ENCODE results near the gene GGPS1.
"Not testable (repeated sequence)": the region's sequence is repeated elsewhere in the genome, so short reads cannot be mapped to it uniquely, and the experiment has no call there.

Gene GGPS1

DNA sequence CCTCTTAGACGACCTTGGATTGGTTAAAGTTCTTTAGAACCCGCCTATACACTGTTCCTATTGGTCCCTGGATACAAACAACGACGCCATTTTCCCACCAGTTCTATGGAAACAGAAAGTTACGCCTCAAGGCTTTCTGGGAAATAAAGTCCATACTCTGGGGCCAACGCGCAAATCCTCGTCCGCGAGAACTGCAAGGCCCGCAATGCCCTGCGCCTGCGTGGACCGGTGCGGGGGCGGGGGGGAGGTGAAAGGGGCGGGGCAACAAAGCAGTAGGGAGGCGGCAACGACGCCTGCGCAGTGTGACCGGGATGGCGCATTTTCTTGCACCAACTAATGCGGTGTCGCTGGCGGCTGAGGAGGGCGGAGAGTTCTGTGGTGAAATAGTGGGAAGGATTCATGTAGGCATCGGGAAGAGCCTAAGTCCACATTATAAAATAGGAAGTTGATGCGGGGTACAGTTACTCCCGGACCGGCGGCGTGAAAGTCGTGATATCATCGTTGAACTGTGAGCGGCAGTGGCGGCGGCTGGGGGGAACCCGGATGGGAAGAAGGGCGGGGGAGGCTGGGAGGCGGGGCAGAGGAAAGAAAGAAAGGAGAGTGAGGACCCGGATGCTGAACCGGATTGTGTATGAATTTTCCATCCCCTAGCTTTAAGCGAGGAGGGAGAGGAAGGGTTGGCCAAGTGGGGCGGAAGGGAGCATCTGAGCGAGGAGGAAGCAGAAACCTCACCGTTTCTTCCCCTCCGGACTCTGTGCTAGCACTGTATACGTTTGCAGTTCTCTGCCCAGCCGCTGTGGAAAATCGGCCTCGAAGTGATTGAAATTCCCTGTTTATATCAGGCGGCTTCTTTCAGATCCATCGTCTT, at the start of gene GGPS1:
Gene GGPS1, plus strand, starts transcription at position 300 of the 868 bp plus-strand sequence. CDS start 6,695 bp downstream, outside the sequence.
- peak; percentile 99 for DNase-seq (ENCODE audit: low read depth, low spot score)

DNA sequence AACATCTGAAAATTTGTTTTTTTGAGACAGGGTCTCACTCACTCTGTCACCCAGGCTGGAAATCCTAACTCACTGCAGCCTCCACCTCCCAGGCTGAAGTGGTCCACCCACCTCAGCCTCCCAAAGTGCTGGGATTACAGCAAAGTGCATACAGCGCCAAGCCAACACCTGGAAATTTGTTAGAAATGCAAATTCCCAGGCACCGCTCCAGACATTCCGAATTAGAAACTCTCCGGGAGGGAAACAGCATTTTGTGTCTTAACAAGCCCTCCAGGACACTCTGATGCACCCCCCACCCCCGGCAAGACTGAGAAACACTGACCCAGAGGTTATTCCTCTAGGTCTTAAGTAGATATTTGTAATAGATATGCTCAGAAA, 49.5 kb upstream of the GGPS1 start:
- no peak for DNase-seq (ENCODE audit: low read depth, low spot score)

DNA sequence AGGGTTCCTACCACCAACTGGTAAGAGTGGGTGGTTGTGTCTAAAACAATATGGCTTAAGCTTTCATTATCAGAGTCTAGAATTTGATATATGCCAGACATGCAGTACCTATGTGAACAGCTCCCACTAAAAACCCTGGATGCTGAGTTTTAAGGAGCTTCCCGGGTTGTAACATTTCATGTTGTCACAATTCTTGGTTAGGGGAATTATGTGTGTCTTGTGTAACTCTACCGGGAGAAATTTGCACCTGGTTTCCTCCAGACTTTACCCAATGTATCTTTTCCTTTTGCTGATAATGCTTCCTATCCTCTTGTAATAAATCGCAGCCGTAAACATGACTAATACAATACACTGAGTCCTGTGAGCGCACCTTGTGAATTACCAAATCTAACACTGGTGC, 48.7 kb upstream of the GGPS1 start:
- no peak for DNase-seq (ENCODE audit: low read depth, low spot score)

DNA sequence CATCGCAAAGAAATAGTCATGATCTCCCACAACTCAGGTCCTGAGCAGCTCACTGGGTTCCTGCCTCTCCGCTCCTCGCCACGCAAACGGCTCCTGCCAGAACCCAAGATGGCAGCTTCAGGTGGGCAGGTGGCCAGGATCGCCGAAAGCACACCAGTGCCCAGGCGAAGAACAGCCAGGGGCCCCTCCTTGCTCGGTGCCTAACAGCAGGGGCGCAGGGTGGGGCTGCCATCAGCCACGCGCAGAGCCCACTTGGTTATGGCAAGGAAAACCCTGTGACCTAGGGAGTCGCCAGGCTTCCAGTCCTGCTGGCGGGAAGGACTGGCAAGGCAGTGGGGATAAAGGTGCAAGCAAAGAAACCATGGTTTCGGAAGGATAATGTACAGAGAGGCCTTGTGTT, 47.9 kb upstream of the GGPS1 start:
- DNase-seq (ENCODE audit: low read depth, low spot score), result no peak

DNA sequence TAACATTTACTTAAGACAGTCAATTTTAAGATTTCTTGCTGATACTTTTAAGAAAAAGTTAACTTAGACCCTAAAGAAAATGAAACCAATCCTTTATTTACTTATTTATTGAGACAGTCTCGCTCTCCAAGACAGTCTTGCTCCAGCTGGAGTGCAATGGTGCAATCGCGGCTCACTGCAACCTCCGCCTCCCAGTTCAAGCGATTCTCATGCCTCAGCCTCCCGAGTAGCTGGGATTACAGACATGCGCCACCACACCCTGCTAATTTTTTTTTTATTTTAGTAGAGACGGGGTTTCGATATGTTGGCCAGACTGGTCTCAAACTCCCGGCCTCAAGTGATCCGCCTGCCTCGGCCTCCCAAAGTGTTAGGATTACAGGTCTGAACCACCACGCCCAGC, 44.7 kb upstream of the GGPS1 start:
- not testable (repeated sequence) for DNase-seq (ENCODE audit: low read depth, low spot score)

DNA sequence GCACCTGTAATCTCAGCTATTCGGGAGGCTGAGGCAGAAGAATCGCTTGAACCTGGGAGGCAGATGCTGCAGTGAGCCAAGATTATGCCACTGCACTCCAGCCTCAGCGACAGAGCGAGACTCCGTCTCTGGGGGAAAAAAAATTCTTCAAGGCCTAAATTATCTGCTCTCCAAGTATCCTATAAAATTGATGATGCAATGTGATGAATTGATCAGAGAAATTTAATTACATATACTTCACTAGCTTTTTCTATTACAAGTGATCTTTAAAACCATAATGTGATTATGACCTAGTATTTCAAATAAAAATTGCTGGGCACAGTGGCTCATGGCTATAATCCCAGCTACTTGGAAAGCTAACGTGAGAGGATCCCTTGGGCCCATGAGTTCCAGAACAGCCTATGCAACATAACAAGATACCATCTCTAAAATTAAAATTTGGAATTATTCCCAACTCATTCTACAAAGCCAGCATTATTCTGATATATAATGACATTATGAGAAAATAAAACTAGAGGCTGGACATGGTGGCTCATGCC, 44.1 kb upstream of the GGPS1 start:
- no peak for DNase-seq (ENCODE audit: low read depth, low spot score)

DNA sequence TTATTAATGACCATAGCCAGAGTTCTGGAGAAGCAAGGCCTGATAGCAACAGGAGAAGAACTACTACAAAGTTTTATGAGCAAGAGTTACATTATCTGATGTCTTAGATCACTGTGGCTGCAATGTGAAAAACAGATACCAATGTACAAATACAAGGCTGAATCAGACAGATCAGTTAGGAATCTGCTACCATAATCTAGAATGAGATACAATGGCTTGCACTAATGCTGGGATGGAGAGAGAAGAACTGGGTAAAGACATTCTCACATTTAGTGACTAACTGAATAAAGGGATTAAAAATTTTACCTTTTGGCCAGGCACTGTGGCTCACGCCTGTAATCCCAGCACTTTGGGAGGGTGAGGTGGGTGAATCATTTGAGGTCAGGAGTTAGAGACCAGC, 41.7 kb upstream of the GGPS1 start:
- no peak for DNase-seq (ENCODE audit: low read depth, low spot score)

DNA sequence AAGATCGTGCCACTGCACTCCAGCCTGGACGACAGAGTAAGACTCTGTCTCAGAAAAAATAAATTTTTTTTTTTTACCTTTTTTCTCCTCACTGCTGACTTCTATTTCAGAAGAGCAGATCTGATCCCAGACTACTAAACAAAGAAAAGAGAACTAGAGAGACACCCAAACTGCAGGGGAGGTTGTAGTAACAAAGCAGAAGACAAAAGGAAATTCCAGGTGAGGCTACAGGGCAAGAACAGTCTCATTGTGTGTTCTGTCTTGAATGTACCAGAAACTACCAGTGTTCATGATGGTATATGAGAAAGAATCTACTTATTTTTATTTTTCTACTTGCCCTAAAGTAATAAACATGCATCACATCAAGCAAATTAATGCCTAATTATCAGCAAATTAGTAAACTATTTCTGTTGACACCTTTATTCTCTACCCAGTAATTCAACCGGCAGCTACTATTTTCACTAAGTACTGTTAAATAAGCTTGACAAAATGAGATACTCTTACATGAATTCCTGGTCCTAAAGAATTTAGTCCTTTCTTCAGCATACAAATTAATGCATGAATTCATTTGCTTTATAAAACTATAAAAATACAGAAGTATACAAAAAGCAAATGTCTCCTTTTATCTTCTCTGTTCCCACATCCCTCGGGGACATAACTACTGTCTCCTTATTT, 41.0 kb upstream of the GGPS1 start:
- no peak for DNase-seq (ENCODE audit: low read depth, low spot score)

DNA sequence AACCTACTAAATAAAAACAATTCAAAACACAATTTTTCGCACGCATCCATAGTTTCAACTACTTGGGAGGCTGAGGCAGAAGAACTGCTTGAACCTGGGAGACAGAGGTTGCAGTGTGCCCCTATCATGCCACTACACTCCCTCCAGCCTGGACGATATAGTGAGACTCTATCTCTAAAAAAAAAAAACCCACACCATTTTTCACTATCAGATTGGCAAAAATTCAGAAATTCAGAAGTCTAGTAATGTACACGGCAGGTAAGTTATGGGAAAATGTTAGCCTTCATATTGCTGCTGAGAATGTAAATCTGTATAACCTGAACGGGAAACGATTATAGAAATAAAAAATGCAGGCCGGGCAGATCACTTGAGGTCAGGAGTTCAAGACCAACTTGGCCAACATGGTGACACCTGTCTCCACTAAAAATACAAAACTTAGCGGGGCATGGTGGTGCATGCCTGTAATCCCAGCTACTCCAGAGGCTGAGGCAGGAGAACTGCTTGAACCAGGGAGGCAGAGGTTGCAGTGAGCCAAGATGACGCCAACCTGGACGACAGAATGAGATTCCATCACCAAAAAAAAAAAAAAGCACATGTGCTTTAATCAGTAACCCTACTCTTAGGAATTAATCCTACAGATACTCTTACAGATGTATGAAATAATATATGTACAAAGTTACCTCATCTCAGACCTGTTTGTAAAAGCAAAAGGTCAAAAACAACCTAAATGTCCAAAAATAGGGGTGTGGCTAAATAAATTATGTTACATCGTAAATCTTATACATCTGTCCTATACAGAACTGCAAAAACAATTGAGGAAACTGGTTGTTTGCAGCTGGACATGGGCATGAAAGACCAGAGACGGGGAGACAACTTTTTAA, 38.3 kb upstream of the GGPS1 start:
- no peak for DNase-seq (ENCODE audit: low read depth, low spot score)

DNA sequence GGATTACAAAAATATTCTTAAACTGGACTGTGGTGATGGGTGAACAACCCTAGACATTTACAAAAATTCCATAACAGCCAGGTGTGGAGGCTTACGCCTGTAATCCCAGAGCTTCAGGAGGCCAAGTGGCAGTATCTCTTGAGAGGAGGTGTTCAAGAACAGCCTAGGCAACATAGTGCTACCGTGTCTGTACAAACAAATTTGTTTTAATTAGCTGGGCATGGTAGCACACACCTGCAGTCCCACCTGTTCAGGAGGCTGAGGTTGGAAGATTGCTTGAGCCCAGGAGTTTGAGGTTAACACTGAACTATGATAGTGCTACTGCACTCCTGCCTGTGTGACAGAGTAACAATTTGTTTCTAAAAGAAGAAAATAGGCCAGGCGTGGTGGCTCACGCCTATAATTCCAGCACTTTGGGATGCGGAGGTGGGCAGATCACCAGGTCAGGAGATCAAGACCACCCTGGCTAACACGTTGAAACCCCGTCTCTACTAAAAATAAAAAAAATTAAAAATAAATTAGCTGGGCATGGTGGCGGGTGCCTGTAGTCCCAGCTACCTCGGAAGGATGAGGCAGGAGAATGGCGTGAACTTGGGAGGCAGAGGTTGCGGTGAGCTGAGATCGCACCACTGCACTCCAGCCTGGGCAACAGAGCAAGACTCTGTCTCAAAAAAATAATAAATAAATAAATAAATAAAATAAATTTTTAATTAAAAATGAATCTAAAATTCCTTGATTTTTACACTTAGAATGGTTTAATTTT, 37.4 kb upstream of the GGPS1 start:
- no peak for DNase-seq (ENCODE audit: low read depth, low spot score)

DNA sequence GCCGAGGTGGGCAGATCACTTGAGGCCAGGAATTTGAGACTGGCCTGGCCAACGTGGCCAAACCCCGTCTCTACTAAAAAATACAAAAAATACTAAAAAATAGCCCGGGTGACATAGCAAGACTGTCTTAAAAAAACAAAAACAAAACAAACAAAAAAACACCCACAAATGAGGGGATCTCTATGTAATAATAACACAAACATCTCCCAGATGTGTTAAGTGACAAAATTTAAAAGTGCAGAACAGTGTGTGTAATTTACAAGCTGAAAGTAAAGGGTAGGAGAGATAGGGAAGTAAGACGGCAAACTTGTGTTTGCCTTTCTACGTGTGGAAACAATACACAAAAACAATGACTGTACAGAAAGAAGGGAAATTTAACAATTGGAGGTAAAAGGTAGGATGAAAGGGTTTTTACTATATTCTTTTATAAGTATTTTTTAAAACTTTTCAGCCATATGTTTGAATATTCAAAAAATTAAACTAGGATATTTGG, 36.7 kb upstream of the GGPS1 start:
- no peak for DNase-seq (ENCODE audit: low read depth, low spot score)

DNA sequence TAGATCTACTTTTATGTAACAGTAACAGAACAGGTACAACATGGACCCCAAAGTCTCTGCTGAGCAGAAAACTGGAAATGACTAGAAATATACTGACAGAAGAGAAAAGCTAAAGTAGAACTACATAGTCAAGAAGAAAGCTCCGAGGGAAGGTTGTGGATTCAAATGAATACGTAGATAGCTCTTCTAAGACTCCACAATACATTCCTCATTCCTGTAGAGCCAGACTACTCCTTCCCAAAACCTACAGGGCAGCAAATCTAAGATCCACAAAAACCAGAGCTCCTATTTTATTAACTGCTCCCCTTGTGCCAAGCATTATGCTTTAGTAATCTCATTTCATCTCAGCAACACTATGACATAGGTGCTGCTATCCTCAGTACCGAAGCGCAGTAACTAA, 35.6 kb upstream of the GGPS1 start:
- DNase-seq (ENCODE audit: low read depth, low spot score), result no peak

DNA sequence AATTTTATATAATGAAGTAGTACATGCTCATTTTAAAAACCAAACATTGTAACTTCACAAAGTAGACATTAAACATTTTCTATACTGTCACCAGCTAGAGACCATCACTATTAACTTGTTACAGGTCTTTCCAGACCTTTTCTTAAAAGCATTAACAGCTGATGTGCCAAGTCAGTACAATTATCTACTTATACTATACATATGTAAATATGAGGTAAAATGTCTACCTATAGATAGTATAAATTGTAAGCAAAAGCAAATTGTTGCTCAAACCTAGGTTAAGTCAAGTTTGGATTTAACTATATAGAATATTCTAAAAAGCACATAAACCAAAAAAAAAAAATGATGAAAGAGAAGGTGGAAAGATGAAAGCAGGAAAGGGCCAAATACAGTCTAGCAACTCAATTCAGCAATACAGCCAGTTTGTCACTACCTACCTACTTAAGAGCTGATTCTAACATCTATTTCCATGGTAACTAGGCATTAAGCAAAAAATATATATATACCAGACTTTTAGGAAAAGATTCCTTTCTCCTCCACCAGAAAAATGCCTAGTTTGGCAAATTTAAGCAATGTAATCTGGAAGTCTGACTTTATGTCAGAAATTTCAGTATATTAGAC, 34.9 kb upstream of the GGPS1 start:
- no peak for DNase-seq (ENCODE audit: low read depth, low spot score)

DNA sequence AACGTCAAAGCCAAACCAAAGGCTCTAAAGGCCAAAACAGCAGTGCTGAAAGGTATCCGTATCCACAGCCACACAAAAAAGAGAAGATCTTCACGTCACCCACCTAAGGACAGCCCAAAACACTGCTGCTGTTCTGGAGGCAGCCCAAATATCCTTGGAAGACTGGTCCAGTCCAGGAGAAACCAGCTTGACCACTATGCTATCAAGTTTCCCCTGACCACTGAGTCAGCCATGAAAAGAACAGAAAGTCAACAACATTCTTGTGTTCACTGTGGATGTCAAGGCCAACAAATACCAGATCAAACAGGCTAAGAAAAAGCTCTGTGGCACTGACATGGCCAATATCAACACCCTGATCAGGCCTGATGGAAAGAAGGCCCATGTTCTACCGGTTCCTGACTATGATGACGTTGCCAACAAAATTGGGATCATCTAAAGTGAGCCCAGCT, 32.4 kb upstream of the GGPS1 start:
- DNase-seq (ENCODE audit: low read depth, low spot score), result peak; percentile 91

DNA sequence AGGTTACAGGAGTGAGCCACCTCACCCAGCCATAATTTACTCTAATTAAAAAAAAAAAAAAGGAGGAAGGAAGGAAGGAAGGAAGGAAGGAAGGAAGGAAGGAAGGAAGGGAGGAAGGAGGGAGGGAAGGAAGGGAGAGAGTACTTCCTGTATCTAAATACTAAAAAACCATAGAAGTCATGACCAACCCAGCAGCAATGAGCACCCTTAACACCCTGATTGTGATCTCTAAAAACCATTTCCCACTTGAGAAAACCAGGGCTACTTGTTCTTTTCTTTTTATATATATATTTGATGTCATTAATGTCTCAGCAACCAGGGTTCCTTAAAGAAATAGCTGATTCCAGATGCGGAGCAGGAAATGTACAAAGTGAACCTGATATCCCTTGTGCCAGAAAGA, 31.6 kb upstream of the GGPS1 start:
- no peak for DNase-seq (ENCODE audit: low read depth, low spot score)

DNA sequence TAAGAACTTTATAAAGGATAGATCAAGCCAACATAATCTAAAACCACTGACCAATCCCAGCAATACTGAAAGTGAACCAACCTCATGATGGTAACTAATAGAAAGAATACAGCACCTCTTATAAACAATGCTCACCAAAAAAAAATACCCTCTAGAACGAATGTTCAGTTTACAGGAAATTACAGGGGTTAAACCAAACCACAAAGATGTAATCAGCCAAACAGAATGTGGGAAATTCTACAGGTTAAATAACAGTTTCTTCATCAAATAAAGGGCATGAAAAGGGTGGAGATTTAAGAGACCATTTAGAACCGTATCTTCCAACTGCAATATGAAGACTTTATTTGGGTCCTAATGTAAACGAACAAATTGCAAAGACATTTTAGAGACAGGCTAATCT, 30.8 kb upstream of the GGPS1 start:
- DNase-seq (ENCODE audit: low read depth, low spot score), result peak; percentile 53

DNA sequence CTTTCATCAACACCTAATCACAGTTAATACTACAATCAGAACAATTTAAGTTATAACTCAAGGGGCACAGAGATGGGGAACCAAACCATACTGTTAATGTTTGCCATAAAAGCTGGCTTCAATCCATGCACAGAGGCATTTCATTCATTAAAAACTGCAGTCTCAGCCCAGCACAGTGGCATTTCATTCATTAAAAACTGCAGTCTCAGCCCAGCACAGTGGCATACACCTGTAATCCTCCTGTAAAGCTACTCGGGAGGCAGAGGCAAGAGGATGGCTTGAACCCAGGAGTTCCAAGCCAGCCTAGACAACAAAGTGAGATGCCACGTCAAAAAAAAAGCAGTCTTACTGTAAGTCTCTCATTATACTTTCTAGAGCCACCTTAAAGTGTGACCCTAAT, 29.6 kb upstream of the GGPS1 start:
- DNase-seq (ENCODE audit: low read depth, low spot score), result no peak

DNA sequence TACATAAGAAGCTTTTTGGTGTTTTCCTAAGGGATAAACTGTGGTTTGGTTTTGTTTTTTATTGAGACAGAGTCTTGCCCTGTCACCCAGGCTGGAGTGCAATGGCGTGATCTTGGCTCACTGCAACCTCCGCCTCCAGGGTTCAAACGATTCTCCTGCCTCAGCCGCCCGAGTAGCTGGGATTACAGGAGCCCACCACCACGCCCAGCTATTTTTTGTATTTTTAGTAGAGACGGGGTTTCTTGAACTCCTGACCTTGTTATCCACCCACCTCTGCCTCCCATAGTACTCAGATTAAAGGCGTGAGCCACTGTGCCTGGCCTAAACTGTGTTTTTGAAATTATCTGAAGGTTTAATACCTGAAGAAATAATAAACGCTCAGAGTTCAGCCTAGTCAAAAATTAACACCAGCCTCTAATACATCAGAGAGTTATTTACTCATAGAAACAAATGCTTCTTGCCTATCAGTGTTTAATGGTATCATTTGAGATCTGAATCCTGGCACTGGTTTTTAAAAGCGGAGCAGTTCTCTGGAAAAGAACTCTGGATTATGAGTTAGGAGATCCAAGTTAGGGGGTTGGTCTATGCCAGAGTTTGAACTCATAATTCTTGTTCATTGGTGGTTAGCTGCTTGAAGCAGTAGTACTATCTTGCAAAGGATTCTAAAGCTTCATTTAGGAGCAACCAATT, 29.1 kb upstream of the GGPS1 start:
- no peak for DNase-seq (ENCODE audit: low read depth, low spot score)

DNA sequence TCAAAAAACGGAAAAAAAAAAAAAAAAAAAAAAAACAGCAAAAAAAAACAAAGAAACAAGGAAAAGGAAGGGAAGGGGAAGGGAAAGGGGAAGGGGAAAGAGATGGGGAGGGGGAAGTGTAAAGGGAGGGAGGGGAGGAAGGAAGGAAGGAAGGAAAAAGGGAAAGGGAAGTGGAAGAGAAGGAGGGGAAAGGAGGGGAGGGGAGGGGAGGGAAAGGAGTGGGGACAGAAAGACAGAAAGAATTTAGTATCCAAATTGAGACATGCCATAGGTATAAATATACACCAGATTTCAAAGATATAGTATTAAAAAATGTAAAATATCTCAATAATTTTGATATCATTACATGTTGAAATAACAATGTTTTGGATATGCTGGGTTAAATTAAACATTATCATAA, 26.2 kb upstream of the GGPS1 start:
- no peak for DNase-seq (ENCODE audit: low read depth, low spot score)
